Activated CD8-positive, alpha-beta memory T cell treated with anti-CD3 and anti-CD28 coated beads, Interleukin-2, amount 50 U/mL, for 1 hour (primary cell): Measurements from ENCODE around the gene PAX6.

Source experiments
- DNase-seq: peaks from one replicate; pipeline ENCODE4 v3.0.0-alpha.2; 2020; ENCODE audit errors: extremely low read depth

Gene PAX6

GRCh38 chr11:31810779-31811647, at the start of gene PAX6:
Gene PAX6 (minus strand): TSS chr11:31811322. CDS start chr11:31806411, 4,911 bp downstream.
- DNase-seq, result no peak

- no peak for DNase-seq
These were observed 49.3 kb upstream of the PAX6 start for GRCh38 chr11:31860391-31860790.

- no peak for DNase-seq
These were observed 45.1 kb upstream of the PAX6 start for GRCh38 chr11:31856248-31856647.

- no peak for DNase-seq
These were observed 44.3 kb upstream of the PAX6 start for GRCh38 chr11:31855466-31855865.

GRCh38 chr11:31850365-31850764, 39.2 kb upstream of the PAX6 start:
- no peak for DNase-seq

DNA sequence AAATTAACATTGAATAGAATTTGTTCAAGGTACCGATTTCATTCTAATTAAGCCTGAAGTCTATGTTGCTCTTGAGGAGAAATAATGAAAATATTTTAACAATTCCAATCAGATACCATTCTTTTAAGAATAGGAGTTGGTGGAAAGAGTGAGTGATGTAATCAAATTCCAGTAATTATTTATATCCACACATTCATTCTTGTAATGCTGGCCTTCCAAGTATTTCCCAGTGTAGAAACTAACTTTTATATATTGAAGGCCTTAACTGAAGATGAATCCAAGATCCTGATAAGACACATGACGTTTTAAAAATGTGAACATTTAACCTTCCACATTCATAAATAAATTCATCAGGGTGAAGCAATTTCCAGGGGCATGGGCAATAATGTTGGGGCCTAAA, 36.6 kb upstream of the PAX6 start:
- no peak for DNase-seq

- DNase-seq, result no peak
These were observed 34.2 kb upstream of the PAX6 start for GRCh38 chr11:31845331-31845730.

- no peak for DNase-seq
These were observed 33.2 kb upstream of the PAX6 start for GRCh38 chr11:31844351-31844750.

DNA sequence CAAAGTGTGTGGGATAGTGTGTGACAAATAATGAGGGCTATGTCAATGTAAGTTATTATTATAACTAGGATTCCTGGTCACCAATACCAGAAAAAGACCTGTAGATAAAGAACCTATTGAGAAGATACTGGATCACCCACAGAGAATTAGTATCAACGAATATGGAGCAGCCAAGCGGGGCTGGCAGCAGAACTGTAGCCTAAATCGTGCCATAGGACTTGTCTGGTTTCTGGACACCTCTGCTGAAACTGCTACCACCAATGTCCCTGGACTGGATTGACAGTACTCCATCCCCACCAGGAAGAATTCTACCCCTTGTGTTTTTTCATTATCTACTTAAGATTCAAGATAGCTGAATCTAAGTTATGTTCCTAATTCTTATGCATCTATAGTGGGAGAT, 30.3 kb upstream of the PAX6 start:
- DNase-seq, result no peak

DNA sequence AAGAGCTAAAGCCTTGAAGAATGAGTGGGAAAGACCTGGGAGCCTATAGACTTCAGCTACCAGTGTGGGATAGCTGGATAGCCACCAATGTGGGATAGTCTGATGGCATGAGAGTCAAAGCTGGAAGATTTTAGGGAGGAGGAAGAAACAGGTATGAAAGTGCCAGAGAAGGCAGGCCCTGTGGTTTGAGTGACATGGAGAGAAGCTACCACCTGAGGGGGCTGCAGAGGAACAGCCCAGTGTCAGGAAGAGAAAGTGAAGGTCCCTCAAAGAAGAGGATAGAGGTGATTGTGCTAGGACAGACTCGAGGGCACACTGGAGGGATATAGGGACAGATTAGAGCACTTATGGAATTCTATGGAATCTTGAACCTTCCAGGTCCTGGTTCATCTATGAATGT, 23.1 kb upstream of the PAX6 start:
- DNase-seq, result no peak

DNA sequence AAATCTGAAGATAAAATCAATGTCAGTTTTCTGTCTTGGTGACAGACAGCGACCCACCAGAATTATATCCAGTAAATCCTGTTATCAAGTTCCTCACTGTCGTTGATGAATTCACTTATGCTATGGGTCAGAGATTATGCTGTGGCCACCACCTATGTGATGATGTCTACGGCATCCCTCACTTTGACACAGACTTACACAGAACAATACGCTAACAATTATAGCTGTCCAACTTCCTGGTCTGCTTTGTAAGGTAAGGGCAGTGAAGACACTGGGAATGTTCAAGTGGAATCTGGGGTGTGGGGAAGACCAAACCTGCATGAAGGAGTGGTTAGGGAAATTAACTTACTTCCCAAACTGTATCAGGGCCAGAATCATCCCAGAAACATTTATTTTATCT, 19.3 kb upstream of the PAX6 start:
- no peak for DNase-seq

GRCh38 chr11:31828217-31828616, 17.1 kb upstream of the PAX6 start:
- DNase-seq, result no peak

- no peak for DNase-seq
These were observed 16.5 kb upstream of the PAX6 start for GRCh38 chr11:31827455-31828206.

- DNase-seq, result no peak
These were observed 15.7 kb upstream of the PAX6 start for GRCh38 chr11:31826536-31827438.

DNA sequence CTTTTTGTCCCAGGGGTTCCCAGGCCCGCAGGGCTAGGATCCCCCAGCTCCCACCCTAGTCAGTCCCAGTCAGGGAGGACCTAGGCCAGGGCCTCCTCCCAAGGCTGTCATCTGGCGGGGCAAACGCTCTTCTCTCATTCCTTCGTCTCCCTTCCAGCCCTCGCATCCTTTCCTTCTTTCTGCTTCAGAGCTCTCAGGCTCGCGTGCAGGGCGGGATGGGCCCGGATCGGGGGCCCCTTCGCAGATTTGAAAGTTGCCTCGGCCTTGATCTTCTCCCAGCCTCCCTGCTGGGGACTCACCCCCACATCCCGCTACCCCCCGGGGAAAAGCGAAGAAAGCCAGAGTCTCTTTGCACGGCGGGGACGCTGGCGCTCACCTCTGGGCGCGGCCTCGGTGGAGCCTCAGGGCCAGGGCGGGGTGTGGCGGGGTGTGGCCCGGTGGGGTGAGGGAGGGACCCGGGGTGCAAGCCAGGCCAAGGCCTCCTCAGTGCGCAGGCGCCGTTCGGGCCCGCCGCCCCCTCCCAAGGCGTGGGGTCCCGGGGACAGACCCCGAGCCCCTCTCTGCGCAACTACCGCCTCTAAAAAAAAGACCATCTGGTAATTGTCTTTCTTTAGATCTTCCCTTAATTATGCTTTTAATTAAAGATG, 14.8 kb upstream of the PAX6 start:
- no peak for DNase-seq

DNA sequence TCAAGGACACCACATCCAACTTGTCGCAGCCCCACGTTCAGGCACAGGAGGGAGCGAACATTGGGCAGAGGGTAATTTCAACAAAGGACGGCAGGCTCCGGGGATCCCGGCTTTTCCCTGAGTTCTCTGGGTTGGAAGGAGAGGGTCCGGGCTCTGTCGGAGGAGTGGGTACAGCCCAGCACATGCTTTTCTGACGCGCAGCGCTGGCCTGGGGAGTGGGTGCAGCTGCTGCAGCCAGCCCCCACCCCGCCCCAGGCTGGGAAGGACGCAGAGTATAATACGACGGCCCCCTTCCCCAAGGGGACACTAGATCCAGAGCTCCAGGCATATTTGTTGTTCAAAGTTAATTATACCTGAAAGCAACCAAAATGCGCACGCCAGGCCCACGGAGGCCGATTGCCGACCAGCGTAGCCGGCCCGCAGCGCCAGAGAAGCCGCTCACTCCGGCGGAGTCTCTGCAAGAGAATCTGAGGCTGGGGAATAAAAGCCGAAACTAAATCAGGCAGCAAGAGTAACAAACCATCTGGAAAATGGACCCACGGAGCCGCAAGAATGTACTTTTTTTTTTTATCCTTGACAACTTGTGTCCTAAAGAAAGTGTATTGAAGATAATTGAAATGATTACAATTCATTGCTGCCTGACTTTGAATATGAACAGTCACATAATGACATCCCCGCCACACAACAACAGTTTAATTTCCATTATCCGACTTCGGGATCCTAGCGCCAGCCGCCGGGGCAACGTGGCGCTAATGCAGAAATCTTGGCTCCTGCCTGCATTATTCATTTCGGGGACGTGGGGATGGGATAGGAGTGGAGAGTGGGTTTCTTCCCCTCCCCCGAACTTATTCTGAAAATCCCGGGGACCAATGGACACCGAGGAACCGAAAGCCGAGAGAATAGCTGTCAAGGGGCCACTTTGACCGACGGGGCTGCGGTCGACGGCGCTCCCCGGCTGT, 14.0 kb upstream of the PAX6 start:
- DNase-seq, result no peak

DNA sequence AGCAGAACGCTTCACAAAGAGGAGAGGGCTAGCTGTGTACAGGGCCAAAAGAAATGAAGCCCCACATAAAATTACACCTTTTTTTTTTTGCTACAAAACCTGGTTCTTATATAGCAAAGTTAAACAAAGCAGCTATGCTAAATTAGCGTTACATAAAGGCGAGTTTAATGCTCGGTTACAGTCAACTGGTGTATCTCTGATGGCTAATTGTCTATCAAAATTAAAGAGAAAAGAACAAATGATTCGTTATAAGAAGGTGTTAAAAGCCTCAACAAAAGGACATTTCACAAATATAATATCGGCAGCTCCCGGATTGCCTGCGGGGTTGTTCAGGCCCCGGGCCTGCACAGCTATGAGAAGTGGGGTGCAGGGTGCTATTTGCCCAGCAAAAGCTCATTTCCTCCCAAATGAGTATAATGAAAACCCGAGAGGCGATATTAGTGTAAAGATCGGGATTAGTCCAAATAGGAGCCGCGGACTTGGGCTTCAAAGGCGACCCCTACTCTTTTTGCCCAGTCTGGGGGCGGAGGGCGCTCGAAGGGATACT, 13.3 kb upstream of the PAX6 start:
- DNase-seq, result no peak

DNA sequence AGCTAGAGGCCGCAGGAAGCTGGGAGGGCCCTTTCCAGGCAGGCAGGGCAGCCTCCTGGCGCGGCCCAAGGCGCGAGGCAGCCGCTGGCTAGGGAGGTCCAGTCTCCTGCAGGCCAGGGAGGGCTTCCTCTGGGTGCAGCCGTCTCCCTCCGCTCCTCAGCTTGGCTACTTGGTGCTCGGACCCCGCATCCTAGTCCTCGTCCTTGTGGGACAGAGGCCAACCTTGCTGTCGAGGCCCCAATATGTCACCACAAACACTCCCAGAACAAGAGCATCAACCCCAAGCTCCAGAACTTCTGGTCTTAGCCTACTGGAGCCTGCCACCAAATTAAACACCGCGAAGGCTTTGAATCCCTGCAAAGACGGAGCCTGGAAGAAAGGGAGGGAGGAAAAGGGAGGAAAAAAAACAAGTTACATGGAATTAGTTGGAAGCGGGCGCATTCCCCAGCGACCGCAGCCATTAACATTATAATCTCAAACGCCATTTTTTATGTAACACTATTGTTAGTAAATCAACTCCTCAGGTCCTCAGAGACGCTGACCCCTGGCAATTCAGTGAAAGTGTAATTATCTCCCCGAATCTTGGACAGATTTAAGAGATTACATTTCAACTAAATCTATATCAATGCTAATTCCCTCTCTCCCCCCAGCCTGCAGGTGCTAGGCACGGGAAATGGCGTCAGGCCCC, 12.7 kb upstream of the PAX6 start:
- DNase-seq, result no peak

DNA sequence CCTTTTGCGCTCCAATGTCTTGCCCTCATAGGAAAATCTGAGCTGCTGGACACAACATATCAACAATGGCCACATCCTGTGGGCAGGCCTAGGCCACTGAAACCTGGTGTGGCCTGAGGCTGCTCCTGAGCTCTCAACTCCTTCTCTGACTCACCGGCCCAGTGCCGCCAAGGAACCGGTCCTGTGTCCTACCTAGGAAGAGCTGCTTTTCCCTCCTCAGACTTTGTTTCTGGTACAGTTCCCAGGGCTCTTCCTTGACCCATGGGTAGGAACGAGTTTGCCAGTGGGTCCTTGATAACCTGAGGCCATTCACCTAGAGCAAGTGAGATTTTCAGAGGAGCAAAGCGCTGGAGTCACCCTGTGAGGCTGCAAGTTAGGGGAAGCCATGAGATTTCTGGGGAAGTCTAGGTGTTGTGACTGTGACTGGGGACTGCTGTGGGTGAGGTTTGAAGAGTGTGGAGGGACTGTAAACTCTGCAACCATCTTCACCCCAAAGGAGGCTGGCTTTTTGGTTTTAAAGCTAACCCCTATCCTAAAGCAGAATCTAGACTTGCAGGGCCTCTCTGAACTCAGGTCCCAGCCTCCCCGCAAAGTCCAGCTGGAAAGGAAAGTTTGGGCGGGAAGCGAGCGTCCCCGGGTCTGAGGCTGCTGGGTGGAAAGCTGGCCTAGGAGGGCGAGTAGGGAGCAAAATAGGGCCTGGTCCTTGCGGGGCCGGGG, 12.0 kb upstream of the PAX6 start:
- DNase-seq, result no peak
